HEK293 (cell line): ENCODE results near the gene IL11RA.

Experiments
- CTCF ChIP-seq: fragments of 450-650 bp; formaldehyde crosslinking; IDR thresholded peaks from 2 replicates; pipeline ENCODE4 v1.5.1; 2016; ENCODE audit warnings: missing biosample characterization, missing genetic modification characterization
- TRIM28 ChIP-seq: IDR thresholded peaks from 2 replicates; pipeline ENCODE4 v1.6.1; 2011; ENCODE audit warnings: low read length, control low read depth, borderline replicate concordance
- ZNF148 ChIP-seq: fragments of 450-650 bp; formaldehyde crosslinking; IDR thresholded peaks from 2 replicates; pipeline ENCODE4 v1.5.0; 2017; ENCODE audit warnings: missing biosample characterization, missing genetic modification characterization, borderline replicate concordance
- ZNF561 ChIP-seq: fragments of 450-650 bp; IDR thresholded peaks from 2 replicates; pipeline ENCODE4 v1.5.1; 2018; ENCODE audit warnings: missing biosample characterization, missing genetic modification characterization, borderline replicate concordance
- ZNF747 ChIP-seq: fragments of 450-650 bp; formaldehyde crosslinking; IDR thresholded peaks from 2 replicates; pipeline ENCODE4 v1.5.1; 2016; ENCODE audit warnings: missing biosample characterization, missing genetic modification characterization
- ZNF777 ChIP-seq: fragments of 450-650 bp; formaldehyde crosslinking; IDR thresholded peaks from 2 replicates; pipeline ENCODE4 v1.5.1; 2017; ENCODE audit warnings: missing biosample characterization, missing genetic modification characterization, borderline replicate concordance
- ZNF785 ChIP-seq: fragments of 450-650 bp; formaldehyde crosslinking; IDR thresholded peaks from 2 replicates; pipeline ENCODE4 v1.5.1; 2016; ENCODE audit warnings: missing biosample characterization, missing genetic modification characterization
- TF ChIP-seq, protein P1 (sequence below): IDR thresholded peaks from 2 replicates; pipeline ENCODE4 v1.6.1; 2011; ENCODE audit warnings: mild to moderate bottlenecking, low read depth, low read length, borderline replicate concordance

DNA sequence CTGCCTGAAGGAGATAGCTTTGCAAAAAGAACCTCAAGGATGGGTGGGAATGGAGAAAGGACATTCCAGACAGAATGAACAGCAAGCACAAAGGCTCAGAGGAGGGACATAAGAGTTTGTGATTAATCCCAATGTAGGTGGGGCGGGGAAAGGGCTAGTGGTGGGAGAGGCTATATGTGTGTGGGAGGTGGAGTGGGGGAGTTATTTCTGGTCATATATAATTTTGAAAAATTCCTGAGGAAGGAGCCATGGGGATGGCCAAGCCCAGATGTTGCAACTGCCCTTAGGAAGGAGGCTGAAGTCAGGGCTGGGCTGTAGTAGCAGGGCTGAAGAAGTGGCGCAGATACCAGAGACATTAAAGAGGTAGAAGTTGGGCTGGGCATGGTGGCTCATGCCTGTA lies 23.9 kb downstream of the IL11RA start:
- no peak for TF ChIP-seq ZNF561 (tag by site-specific recombination)
- TF ChIP-seq, protein P1, sequence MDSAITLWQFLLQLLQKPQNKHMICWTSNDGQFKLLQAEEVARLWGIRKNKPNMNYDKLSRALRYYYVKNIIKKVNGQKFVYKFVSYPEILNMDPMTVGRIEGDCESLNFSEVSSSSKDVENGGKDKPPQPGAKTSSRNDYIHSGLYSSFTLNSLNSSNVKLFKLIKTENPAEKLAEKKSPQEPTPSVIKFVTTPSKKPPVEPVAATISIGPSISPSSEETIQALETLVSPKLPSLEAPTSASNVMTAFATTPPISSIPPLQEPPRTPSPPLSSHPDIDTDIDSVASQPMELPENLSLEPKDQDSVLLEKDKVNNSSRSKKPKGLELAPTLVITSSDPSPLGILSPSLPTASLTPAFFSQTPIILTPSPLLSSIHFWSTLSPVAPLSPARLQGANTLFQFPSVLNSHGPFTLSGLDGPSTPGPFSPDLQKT: no peak
- no peak for TF ChIP-seq CTCF
- TF ChIP-seq ZNF777 (tag by site-specific recombination): no peak
- no peak for TF ChIP-seq ZNF747
- TF ChIP-seq ZNF148 (tag by site-specific recombination): no peak
- no peak for TF ChIP-seq ZNF785
- no peak for TF ChIP-seq TRIM28
